HG02610 (cell line): ENCODE data around the gene CDC42BPB.

Experiments used
- ATAC-seq: cut with Tn5 transposase; IDR thresholded peaks from one replicate; pipeline ENCODE4 v1.9.1; 2021; ENCODE audit warnings: mild to moderate bottlenecking, moderate library complexity; ENCODE audit not compliant: unreplicated experiment

Gene CDC42BPB, protein sequence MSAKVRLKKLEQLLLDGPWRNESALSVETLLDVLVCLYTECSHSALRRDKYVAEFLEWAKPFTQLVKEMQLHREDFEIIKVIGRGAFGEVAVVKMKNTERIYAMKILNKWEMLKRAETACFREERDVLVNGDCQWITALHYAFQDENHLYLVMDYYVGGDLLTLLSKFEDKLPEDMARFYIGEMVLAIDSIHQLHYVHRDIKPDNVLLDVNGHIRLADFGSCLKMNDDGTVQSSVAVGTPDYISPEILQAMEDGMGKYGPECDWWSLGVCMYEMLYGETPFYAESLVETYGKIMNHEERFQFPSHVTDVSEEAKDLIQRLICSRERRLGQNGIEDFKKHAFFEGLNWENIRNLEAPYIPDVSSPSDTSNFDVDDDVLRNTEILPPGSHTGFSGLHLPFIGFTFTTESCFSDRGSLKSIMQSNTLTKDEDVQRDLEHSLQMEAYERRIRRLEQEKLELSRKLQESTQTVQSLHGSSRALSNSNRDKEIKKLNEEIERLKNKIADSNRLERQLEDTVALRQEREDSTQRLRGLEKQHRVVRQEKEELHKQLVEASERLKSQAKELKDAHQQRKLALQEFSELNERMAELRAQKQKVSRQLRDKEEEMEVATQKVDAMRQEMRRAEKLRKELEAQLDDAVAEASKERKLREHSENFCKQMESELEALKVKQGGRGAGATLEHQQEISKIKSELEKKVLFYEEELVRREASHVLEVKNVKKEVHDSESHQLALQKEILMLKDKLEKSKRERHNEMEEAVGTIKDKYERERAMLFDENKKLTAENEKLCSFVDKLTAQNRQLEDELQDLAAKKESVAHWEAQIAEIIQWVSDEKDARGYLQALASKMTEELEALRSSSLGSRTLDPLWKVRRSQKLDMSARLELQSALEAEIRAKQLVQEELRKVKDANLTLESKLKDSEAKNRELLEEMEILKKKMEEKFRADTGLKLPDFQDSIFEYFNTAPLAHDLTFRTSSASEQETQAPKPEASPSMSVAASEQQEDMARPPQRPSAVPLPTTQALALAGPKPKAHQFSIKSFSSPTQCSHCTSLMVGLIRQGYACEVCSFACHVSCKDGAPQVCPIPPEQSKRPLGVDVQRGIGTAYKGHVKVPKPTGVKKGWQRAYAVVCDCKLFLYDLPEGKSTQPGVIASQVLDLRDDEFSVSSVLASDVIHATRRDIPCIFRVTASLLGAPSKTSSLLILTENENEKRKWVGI (N-terminal part only)

DNA sequence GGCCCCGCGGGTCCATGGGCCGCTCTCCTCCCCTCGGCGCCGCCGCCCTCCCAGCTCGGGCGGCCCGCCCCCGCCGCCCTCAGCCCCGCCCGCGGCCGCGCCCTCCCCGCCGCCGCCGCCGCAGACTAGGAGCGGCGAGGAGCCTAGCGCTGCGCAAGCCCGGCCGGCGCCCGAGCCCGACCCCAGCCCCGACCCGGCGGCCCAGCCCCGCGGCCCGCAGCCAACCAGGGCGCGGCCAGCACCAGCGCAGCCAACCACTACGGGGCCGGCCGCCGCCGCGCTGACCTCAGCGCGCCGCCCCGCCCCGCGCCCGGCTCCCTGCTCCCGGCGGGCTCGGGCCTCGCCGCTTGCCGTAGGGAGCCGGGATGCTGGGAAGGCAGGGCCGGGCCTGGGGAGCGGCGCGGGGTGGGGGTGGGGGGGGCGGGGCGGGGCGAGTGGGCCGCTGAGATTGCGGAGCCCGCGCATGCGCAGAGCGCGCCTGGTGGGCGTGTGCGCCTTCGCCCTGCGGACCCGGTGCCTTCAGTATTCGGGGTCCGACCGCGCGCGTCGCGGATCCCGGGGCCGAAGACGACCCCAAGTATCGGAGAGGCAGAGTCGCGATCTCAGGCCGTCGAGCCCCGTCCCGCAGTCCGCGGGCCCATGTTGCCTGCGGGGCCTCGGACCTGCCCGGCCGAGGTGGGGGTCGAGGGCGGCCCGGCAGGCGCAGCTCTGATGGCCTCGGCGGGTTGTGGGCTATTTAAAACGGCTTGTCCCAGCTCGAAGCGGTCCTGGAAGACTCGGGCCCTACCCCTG, at the start of gene CDC42BPB:
TSS of gene CDC42BPB (minus strand) at position 178 of the 792 bp plus-strand sequence. CDS start 376 bp downstream, outside the sequence.
- ATAC-seq: peak; percentile 74

DNA sequence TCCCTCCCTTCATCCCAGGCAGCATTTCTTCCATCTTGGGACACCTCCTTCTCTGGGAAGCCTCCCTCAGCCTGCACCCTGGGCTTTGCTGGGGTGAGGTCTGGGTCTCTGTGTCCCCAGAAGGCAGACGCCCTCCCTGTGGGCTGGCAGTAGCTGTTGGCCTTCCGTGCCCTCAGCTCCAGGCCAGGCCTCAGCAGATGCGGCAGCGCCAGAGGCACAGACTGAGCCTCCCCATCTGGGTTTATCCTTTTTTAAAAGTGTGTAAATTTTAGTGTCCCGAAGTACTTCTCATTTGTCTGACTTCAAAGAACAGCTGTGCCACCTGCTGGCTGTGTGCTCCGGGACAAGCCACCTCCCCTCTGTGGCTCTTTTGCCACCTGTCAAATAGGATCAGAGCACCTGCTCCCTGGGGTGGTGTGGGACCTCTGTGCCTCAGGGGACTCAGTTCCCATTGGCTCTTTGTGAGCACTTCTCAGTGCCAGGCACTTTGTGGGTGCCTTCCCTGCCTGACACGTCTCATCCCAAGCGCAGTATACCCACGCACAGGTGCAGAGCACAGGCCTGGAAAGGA, 48.3 kb upstream of the CDC42BPB start:
- ATAC-seq: no peak

GRCh38 chr14:103104654-103105452, 47.5 kb upstream of the CDC42BPB start:
- ATAC-seq: peak; percentile 46

GRCh38 chr14:103104389-103104653, 47.0 kb upstream of the CDC42BPB start:
- no peak for ATAC-seq

DNA sequence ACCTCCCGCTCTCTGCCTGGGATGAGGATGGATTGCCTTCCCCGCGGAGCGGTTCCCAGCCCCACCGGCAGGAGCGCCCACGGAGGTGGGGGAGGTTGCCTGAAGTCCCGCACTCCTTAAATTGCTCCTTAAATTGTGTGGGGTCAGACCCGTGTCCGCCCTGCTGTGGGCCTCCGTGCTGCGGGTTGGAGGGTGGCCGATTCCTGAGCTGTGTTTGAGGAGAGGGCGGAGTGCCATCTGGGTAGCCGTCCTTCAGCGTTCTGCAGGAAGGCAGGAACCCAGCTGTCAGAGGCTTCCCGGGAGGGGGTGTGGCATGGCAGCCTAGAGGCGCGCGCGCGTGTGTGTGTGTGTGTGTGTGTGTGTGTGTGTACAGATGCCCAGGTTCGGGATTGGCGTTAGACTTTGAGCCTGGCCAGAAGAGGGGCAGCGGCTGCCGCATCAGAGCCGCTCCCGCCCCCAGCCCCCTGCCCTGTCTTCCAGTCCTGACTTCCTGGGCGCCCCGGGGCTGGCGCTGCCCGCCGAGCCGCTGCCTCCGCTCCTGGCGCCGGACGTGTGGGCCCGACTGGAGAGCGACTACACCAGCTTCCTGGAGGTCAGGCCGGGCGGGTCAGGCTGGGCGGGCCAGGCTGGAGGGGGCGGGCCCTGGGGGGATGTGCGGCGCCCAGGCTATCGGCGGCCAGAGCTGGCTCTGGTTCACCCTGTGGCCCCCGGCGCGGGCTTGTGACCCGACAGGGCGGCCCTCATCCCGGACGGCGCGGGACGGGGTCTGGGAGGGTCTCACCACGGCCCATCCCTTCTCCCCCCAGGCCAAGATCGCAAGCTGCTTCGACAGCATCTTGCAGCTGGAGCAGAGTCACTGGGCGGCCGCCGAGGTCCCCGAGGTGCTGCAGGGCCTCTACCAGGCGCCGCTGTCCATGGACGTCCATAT, 46.4 kb upstream of the CDC42BPB start:
- no peak for ATAC-seq

DNA sequence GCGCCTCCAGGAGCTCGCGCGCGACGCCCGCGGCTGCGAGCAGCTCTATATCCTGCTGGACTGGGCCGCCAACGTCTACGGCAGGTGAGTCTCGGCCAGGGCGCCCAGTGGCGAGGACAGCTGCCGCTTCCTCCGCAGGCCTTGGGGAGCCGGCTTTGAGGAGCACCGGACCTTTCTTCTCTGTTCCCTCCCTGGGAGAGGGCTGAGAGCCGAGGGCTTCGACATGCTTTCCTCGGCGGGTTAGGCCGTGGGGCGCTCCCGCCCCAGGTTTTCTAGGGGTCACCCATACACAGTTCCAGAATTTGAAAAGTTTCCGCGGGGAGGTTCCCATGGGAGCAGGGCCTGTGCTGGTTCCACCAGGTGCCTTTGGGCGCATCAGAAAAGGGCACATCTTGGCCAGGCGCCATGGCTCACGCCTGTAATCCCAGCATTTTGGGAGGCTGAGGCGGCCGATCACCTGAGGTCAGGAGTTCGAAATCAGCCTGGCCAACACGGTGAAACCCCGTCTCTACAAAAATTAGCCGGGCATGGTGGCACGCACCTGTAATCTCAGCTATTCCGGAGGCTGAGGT, 45.4 kb upstream of the CDC42BPB start:
- ATAC-seq: no peak

DNA sequence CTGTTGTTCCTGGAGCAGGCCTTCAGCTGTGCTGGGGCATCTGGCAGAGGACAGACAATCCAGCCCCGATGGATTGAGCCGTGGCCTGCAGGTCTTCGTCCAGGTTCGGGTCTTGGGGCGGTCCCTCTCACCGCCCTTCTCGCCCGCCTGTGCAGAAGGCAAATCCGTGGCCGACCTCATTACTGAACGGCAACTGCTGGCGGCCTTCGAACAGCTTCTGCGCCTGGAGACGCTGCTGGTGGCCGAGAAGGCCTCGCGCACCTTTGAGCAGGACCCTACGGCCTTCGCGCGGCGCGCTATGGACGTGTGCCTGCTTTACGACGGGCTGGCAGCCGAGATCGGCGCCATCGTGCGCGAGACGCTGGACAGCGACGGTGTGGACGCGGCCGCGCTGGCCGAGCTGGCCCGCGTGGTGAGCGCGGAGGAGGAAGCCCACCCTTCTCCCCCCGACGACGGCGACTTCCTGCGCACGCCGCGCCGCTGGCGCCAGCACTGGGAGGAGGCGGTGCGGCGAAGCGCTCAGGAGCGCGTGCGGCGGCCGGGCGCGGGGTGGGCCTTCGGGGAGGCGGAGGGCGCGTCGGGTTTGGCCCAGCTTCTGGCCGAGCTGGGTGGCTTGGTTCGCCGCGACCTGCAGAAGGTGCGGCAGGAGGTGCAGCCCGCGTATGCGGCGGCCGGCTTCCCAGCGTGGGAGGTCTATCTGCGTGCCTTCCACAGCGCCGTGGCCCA, 44.8 kb upstream of the CDC42BPB start:
- no peak for ATAC-seq

DNA sequence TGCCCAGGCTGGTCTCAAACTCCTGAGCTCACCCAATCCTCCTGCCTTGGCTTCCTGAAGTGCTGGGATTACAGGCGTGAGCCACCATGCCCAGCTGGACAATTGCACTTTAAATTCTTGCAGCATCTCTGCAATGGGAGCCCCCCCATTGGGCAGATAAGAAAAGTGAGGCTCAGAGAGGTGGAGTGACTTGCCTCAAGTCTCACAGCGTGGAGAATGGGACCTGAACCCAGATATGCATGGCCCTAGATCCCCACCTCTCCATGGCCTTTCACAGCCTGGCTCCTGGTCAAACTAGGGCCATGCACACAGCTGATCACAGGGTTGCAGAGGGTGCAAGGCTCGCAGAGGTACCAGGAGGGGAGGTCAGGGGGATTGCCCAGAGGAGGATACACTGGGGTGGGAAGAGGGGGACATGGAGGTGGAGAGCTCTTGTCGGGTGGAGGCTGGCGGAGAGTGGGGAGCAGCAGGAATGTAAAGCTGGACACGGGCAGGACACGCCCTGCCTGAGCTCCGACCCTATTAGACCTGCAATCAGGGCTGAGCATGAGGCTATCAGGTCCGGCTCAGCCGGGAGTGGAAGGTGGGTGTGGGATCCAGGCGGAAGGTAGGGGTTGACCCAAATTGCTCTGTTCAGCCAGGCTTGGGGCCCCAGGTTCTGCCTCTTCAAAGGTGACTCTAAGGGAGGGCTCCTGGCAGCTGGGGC, 44.1 kb upstream of the CDC42BPB start:
- ATAC-seq: no peak

DNA sequence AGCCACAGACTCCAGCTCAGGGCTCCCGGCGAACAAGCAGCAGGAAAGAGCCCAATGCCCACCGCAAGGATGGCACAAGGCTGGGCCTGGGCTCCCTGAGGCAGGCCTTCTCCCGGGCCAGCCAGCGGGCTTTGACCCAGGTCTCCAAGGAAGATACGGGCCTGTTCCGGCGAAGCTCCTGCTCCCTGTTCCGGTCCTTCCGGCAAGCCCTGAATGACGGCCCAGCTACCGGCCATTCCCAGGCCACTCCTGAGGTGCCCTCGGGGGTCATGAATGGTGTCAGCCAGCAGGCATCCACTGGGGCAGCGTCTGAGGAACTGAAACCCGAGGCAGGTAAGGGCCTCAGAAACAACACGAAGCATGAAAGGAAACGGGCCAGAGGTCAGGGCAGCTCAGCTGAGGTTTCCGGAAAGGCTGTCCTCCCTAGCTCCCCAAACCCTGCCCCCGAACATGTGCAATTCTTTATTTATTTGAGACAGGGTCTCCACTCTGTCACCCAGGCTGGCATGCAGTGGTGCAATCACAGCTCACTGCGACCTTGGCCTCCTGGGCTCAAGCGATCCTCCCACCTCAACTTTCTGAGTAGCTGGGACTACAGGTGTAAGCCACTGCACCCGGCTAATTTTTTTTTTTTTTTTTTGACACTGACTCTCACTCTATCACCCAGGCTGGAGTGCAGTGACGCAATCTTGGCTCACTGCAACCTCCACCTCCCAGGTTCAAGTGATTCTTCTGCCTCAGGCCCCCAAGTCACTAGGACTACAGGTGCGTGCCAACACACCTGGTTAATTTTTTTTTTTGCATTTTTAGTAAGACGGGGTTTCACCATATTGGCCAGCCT, 43.2 kb upstream of the CDC42BPB start:
- no peak for ATAC-seq

DNA sequence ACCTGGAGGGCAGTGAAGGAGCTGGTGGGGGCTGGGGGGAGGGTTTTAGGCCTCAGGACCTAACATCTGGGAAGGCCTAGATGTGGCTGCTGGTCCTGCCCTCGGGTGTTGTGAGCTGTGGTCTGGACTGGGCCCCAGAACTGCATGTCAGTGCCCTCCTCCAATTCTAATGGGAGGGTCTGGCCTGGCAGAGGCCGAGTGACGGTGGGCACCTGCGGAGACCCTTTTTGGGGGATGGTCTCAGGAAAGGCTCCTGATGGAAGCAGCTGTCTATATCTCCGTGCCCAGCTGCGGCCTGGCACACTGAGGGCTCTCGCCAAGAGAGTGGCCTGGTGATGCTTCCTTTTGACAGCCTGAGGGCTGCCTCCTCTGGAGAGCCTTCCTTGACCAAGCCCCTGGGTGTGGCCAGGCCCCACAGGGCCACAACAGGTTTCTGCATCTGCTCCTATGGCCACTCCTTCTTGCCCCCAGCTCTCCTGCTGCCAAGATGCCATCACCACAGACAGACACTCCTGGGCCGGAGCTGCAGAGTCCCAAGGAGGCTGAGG, 42.5 kb upstream of the CDC42BPB start:
- no peak for ATAC-seq

DNA sequence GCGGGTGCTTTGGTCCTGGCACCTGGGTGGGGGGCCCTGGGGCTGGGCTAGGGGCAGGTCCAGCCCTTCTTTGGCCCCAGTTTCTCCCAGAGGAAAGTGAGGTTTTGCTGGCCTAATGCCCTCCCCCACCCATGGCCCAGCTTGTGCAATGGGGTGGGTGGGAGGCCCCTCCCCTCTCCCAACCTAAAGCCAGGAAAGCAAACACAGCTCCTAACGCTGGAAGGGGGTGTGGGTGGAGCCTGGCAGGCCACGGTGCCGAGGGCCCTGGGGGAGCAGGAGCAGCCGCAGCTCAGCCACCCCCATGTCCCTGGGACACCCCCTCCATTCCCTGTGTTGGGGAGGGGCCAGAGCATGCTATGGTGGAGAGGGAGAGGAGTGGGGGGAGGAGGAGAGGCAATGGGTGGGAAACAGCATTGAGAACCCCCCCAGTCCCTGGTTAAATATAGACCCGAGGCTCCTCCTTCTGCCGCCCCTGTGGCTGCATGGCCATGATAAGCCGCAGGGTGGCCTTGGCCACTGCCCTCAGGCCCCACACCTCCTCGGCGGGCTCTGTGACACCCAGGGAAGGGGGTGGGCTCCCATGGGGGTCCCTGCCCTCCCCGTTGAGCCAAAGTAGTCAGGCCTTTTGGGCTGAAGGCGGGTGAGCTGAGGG, 41.9 kb upstream of the CDC42BPB start:
- no peak for ATAC-seq

GRCh38 chr14:103097994-103098957, 40.9 kb upstream of the CDC42BPB start:
- ATAC-seq: no peak

DNA sequence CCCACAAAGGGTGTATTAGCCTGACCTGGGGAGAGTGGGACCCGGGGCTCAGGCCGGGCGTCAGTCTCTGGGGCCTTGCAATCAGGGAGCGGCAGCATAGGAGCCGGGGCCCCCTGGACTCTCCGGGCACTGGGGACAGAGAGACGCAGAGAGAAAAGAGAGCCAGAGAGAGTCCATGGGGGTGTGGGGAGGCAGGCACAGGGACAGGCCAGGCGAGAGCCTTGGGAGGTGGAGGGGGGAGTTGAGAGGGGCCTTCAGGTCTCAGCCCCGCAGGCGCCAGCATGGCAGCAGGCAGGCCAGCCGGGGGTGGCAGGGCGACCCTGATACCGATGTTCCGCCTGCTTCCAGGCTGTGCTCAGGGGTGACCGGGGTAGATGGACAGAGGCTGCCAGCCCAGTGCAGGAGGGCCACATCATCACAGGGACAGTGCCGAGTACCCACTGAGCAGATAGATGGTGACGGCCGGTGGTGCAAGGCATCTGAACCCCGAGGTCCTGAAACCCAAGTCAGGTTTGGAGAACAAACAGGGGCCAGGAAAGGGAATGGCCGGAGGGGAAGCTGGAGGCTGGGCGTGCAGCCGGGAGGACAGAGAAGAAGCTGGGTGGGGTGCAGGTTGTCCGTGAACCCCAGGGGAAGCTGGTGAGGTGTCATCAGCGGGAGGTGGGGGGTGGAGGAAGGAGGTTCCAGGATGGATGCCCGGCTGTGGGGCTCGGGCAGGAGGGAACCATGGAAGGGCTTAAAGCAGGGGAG, 40.1 kb upstream of the CDC42BPB start:
- no peak for ATAC-seq
